GM18507 (cell line): Measurements from ENCODE around the gene TMEM154.

Source experiments
- DNase-seq: peaks from one replicate; pipeline ENCODE4 v3.0.0; 2011; ENCODE audit warnings: low read depth; ENCODE audit not compliant: insufficient read length; ENCODE audit errors: extremely low spot score
- FAIRE-seq: peaks from 2 replicates; lab custom pipeline; 2011; peaks lifted over from hg19 to GRCh38; lab: Jason Lieb, UNC

Gene TMEM154

GRCh38 chr4:152640058-152640921, 39.5 kb downstream of the TMEM154 start:
- no peak for DNase-seq
- peak; percentile 75 for FAIRE-seq

GRCh38 chr4:152635851-152636250, 43.9 kb downstream of the TMEM154 start:
- no peak for DNase-seq

GRCh38 chr4:152634110-152634760, 45.6 kb downstream of the TMEM154 start:
- no peak for DNase-seq

More at GRCh38 chr4:152635851-152636250, 43.9 kb downstream of the TMEM154 start:
- FAIRE-seq: peak; percentile 42

GRCh38 chr4:152633118-152633517, 46.7 kb downstream of the TMEM154 start:
- no peak for DNase-seq
- FAIRE-seq: no peak

More at GRCh38 chr4:152634110-152634760, 45.6 kb downstream of the TMEM154 start:
- peak; percentile 45 for FAIRE-seq

- no peak for DNase-seq
- FAIRE-seq: no peak
Observed at GRCh38 chr4:152630324-152630723, 49.5 kb downstream of the TMEM154 start.

- DNase-seq (no peak), FAIRE-seq (no peak)
Observed at GRCh38 chr4:152629908-152630307, 49.9 kb downstream of the TMEM154 start.

- FAIRE-seq (no peak), DNase-seq (no peak)
Observed at GRCh38 chr4:152628128-152628527, 51.7 kb downstream of the TMEM154 start.

GRCh38 chr4:152626790-152627189, 53.0 kb downstream of the TMEM154 start:
- DNase-seq: no peak
- no peak for FAIRE-seq

GRCh38 chr4:152620915-152621314, 58.9 kb downstream of the TMEM154 start:
- peak; percentile 39 for FAIRE-seq

GRCh38 chr4:152620218-152620617, 59.6 kb downstream of the TMEM154 start:
- DNase-seq (no peak), FAIRE-seq (no peak)

More at GRCh38 chr4:152620915-152621314, 58.9 kb downstream of the TMEM154 start:
- DNase-seq: no peak

GRCh38 chr4:152619556-152619955, 60.2 kb downstream of the TMEM154 start:
- FAIRE-seq (no peak), DNase-seq (no peak)

GRCh38 chr4:152618971-152619370, 60.8 kb downstream of the TMEM154 start:
- no peak for DNase-seq
- no peak for FAIRE-seq

- no peak for FAIRE-seq
Observed at GRCh38 chr4:152616804-152617203, 63.0 kb downstream of the TMEM154 start.

GRCh38 chr4:152613841-152614721, 65.7 kb downstream of the TMEM154 start:
- FAIRE-seq (no peak), DNase-seq (no peak)

More at GRCh38 chr4:152616804-152617203, 63.0 kb downstream of the TMEM154 start:
- no peak for DNase-seq

- DNase-seq: no peak
- FAIRE-seq: peak; percentile 36
Observed at GRCh38 chr4:152613351-152613750, 66.4 kb downstream of the TMEM154 start.

- DNase-seq: no peak
- FAIRE-seq: no peak
Observed at GRCh38 chr4:152610131-152610530, 69.7 kb downstream of the TMEM154 start.

GRCh38 chr4:152609481-152609880, 70.3 kb downstream of the TMEM154 start:
- no peak for FAIRE-seq
- DNase-seq: no peak

- DNase-seq (no peak), FAIRE-seq (no peak)
Observed at GRCh38 chr4:152607178-152607577, 72.6 kb downstream of the TMEM154 start.

GRCh38 chr4:152606753-152607152, 73.0 kb downstream of the TMEM154 start:
- DNase-seq (no peak), FAIRE-seq (no peak)
